HepG2 (cell line): Measurements from ENCODE around the gene HYCC1. TPM values are rescaled to one million over a fixed set of nuclear protein-coding genes. Genes with fewer than 3 reads are reported as not detected.
A peak's percentile ranks its signal among the peaks of the same experiment; 100 is the strongest.

ENCODE experiments used
- KAT7 ChIP-seq: IDR thresholded peaks from 2 replicates; pipeline ENCODE4 v1.6.1; 2018; ENCODE audit warnings: borderline replicate concordance, missing compliant biosample characterization
- MAFG ChIP-seq: sonication (generic); formaldehyde crosslinking; IDR thresholded peaks from 2 replicates; pipeline ENCODE4 v1.5.1; 2020; ENCODE audit warnings: mild to moderate bottlenecking, missing genetic modification reagents
- MLXIP ChIP-seq: sonication (generic); formaldehyde crosslinking; IDR thresholded peaks from 2 replicates; pipeline ENCODE4 v1.9.0; 2021; ENCODE audit warnings: missing genetic modification reagents, borderline replicate concordance
- POLR2AphosphoS2 ChIP-seq: IDR thresholded peaks from 2 replicates; pipeline ENCODE4 v1.6.1; 2011; ENCODE audit warnings: low read depth, low read length, improper control_type of control experiment
- SALL2 ChIP-seq: sonication (generic); formaldehyde crosslinking; IDR thresholded peaks from 2 replicates; pipeline ENCODE4 v1.8.1; 2023; ENCODE audit warnings: mild to moderate bottlenecking, missing genetic modification reagents, inconsistent platforms
- SMAD9 ChIP-seq: sonication (generic); formaldehyde crosslinking; IDR thresholded peaks from 2 replicates; pipeline ENCODE4 v1.5.1; 2020; ENCODE audit warnings: mild to moderate bottlenecking, missing genetic modification reagents
- SP5 ChIP-seq: IDR thresholded peaks from 2 replicates; pipeline ENCODE4 v1.6.1; 2016; ENCODE audit warnings: low read depth, borderline replicate concordance
- SPEN ChIP-seq: sonication (generic); formaldehyde crosslinking; IDR thresholded peaks from 2 replicates; pipeline ENCODE4 v1.5.1; 2020; ENCODE audit warnings: low read depth, mild to moderate bottlenecking, missing genetic modification reagents
- YEATS4 ChIP-seq: sonication (generic); formaldehyde crosslinking; IDR thresholded peaks from 2 replicates; pipeline ENCODE4 v1.4.0; 2020; ENCODE audit warnings: missing genetic modification reagents, borderline replicate concordance
- ZC3H4 ChIP-seq: sonication (generic); formaldehyde crosslinking; IDR thresholded peaks from 2 replicates; pipeline ENCODE4 v1.4.0; 2020; ENCODE audit warnings: missing genetic modification reagents, borderline replicate concordance
- ZHX2 ChIP-seq, 2 experiments: sonication (generic) in 1 of 2; formaldehyde crosslinking in 1 of 2; IDR thresholded peaks; 2 replicates each; pipeline versions ENCODE4 v1.6.1 to v1.9.0; 2014 to 2022; ENCODE audit warnings: antibody characterized with exemption in 1 of 2, borderline replicate concordance in 1 of 2, inconsistent platforms in 1 of 2, low read depth in 1 of 2, missing genetic modification reagents in 1 of 2
- ZKSCAN5 ChIP-seq: sonication (generic); formaldehyde crosslinking; IDR thresholded peaks from 2 replicates; pipeline ENCODE4 v1.5.1; 2020; ENCODE audit warnings: mild to moderate bottlenecking, missing genetic modification reagents
- ZMAT5 ChIP-seq: sonication (generic); formaldehyde crosslinking; IDR thresholded peaks from 2 replicates; pipeline ENCODE4 v1.5.0; 2020; ENCODE audit warnings: mild to moderate bottlenecking, low read depth, missing genetic modification reagents, borderline replicate concordance
- ZNF781 ChIP-seq: sonication (generic); formaldehyde crosslinking; IDR thresholded peaks from 2 replicates; pipeline ENCODE4 v1.5.1; 2020; ENCODE audit warnings: borderline replicate concordance, mild to moderate bottlenecking, missing genetic modification reagents; ENCODE audit errors: not compliant biosample characterization
- ZNF784 ChIP-seq: sonication (generic); formaldehyde crosslinking; IDR thresholded peaks from 2 replicates; pipeline ENCODE4 v1.5.1; 2020; ENCODE audit warnings: missing genetic modification reagents, mild to moderate bottlenecking, borderline replicate concordance
- ZNF792 ChIP-seq: IDR thresholded peaks from 2 replicates; pipeline ENCODE4 v1.6.1; 2016
- ZNF883 ChIP-seq: sonication (generic); formaldehyde crosslinking; IDR thresholded peaks from 2 replicates; pipeline ENCODE4 v1.5.1; 2020; ENCODE audit warnings: mild to moderate bottlenecking, missing genetic modification reagents; ENCODE audit errors: not compliant biosample characterization
- polyA plus RNA-seq, 8 experiments: library from polyadenylated mRNA; depleted of rRNA in 3 of 8; stranded (reverse) in 7 of 8; unstranded in 1 of 8; fragments of >200 nt; fragmentation: Illumina TruSeq in 4 of 8; extraction: Trizol in 4 of 8; gene quantifications; 2 replicates each; pipeline versions ENCODE4 v1.2.1 to v1.2.3, GENCODE V29; 2011 to 2016; ENCODE audit warnings: low read depth in 4 of 8, missing spikeins in 1 of 8, mixed read lengths in 1 of 8; ENCODE audit not compliant: insufficient read depth in 1 of 8
- total RNA-seq, 5 experiments: library from RNA; depleted of rRNA; stranded (reverse); fragments of >200 nt; fragmentation: Illumina TruSeq; extraction: Trizol; gene quantifications; 2 replicates each; pipeline ENCODE4 v1.2.3, GENCODE V29; 2016; ENCODE audit warnings: low read depth in 1 of 5

The HYCC1 gene
- total and polyA plus RNA-seq, 2 of the 13 experiments (the other 11 are each of a cell fraction or from before 2014, with no cell fraction given), result 9.5 to 41.8 TPM

GRCh38 chr7:23013715-23014649 is at the start of gene HYCC1 (continued):
- TF ChIP-seq ZNF784 (no peak), ZKSCAN5 (CRISPR knock-in tag) (no peak), KAT7 (CRISPR knock-in tag) (no peak), ZMAT5 (CRISPR knock-in tag) (no peak), ZC3H4 (CRISPR knock-in tag) (no peak), ZNF883 (CRISPR knock-in tag) (peak; percentile 22), YEATS4 (peak; percentile 17; the same call in 1 of the 2 replicates), SALL2 (CRISPR knock-in tag) (peak; percentile 39; the same call in 1 of the 2 replicates), SPEN (CRISPR knock-in tag) (no peak), SP5 (peak; percentile 31; the same call in 1 of the 2 replicates), ZNF781 (CRISPR knock-in tag) (no peak), ZHX2 (IDR thresholded peaks at IDR 0.05; ENCODE audit: low read depth) (no peak), ZHX2 (CRISPR knock-in tag; IDR thresholded peaks at IDR 0.05; ENCODE audit: borderline replicate concordance) (no peak), POLR2AphosphoS2 (no peak), SMAD9 (CRISPR knock-in tag) (0 out of 2 replicates have a peak, but pooled peaks have one; percentile 76), MLXIP (CRISPR knock-in tag) (0 out of 2 replicates have a peak, but pooled peaks have one; percentile 47), MAFG (no peak), ZNF792 (0 out of 2 replicates have a peak, but pooled peaks have one; percentile 14)
